Liver (tissue), 3 donors: ENCODE measurements around the gene PLG.

Source experiments
- GABPA ChIP-seq, 2 donors: IDR thresholded peaks in 1 of 2; conservative IDR thresholded peaks in 1 of 2; 2 replicates each; pipeline ENCODE4 v1.6.1; 2016; ENCODE audit warnings: antibody characterized with exemption in 2 of 2, mild to moderate bottlenecking in 1 of 2, moderate library complexity in 1 of 2
- YY1 ChIP-seq: IDR thresholded peaks from 2 replicates; pipeline ENCODE4 v1.6.1; 2016; ENCODE audit warnings: antibody characterized with exemption, mild to moderate bottlenecking
- TF ChIP-seq, protein P1 (sequence below): fragments of 150-350 bp; IDR thresholded peaks from 2 replicates; pipeline ENCODE4 v1.5.1; 2017; ENCODE audit warnings: improper control_type of control experiment, low read depth, low read length; ENCODE audit not compliant: missing input control
- TF ChIP-seq, protein P2 (sequence below): IDR thresholded peaks from 2 replicates; pipeline ENCODE4 v1.6.1; 2016; ENCODE audit warnings: antibody characterized with exemption, mild to moderate bottlenecking
- TF ChIP-seq, protein P3 (sequence below): IDR thresholded peaks from 2 replicates; pipeline ENCODE4 v1.6.1; 2016; ENCODE audit warnings: antibody characterized with exemption
- TF ChIP-seq, protein P4 (sequence below): IDR thresholded peaks from 2 replicates; pipeline ENCODE4 v1.6.1; 2016; ENCODE audit warnings: antibody characterized with exemption
- donor health status: healthy.
- donor health status: healthy.

DNA sequence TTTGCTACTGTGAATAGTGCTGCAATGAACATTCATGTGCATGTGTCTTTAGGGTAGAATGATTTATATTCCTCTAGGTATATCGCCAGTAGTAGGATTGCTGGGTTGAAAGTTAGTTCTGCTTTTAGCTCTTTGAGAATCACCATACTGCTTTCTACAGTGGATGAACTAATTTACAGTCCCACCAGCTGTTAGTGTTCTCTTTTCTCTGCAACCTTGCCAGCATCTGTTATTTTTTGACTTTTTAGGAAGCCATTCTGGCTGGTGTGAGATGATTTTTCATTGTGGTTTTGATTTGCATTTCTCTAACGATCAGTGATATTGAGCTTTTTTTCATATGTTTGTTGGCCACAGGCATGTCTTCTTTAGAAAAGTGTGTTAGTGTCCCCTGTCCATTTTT lies 40.0 kb downstream of the PLG start:
- TF ChIP-seq, protein P1, sequence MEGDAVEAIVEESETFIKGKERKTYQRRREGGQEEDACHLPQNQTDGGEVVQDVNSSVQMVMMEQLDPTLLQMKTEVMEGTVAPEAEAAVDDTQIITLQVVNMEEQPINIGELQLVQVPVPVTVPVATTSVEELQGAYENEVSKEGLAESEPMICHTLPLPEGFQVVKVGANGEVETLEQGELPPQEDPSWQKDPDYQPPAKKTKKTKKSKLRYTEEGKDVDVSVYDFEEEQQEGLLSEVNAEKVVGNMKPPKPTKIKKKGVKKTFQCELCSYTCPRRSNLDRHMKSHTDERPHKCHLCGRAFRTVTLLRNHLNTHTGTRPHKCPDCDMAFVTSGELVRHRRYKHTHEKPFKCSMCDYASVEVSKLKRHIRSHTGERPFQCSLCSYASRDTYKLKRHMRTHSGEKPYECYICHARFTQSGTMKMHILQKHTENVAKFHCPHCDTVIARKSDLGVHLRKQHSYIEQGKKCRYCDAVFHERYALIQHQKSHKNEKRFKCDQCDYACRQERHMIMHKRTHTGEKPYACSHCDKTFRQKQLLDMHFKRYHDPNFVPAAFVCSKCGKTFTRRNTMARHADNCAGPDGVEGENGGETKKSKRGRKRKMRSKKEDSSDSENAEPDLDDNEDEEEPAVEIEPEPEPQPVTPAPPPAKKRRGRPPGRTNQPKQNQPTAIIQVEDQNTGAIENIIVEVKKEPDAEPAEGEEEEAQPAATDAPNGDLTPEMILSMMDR, result no peak
- TF ChIP-seq, protein P2, sequence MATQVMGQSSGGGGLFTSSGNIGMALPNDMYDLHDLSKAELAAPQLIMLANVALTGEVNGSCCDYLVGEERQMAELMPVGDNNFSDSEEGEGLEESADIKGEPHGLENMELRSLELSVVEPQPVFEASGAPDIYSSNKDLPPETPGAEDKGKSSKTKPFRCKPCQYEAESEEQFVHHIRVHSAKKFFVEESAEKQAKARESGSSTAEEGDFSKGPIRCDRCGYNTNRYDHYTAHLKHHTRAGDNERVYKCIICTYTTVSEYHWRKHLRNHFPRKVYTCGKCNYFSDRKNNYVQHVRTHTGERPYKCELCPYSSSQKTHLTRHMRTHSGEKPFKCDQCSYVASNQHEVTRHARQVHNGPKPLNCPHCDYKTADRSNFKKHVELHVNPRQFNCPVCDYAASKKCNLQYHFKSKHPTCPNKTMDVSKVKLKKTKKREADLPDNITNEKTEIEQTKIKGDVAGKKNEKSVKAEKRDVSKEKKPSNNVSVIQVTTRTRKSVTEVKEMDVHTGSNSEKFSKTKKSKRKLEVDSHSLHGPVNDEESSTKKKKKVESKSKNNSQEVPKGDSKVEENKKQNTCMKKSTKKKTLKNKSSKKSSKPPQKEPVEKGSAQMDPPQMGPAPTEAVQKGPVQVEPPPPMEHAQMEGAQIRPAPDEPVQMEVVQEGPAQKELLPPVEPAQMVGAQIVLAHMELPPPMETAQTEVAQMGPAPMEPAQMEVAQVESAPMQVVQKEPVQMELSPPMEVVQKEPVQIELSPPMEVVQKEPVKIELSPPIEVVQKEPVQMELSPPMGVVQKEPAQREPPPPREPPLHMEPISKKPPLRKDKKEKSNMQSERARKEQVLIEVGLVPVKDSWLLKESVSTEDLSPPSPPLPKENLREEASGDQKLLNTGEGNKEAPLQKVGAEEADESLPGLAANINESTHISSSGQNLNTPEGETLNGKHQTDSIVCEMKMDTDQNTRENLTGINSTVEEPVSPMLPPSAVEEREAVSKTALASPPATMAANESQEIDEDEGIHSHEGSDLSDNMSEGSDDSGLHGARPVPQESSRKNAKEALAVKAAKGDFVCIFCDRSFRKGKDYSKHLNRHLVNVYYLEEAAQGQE, result no peak
- TF ChIP-seq GABPA (IDR thresholded peaks at IDR 0.05 in 1 of 2, conservative IDR thresholded peaks at IDR 0.05 in 1 of 2) (no peak), YY1 (no peak)
- TF ChIP-seq, protein P3, sequence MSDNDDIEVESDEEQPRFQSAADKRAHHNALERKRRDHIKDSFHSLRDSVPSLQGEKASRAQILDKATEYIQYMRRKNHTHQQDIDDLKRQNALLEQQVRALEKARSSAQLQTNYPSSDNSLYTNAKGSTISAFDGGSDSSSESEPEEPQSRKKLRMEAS, result no peak
- TF ChIP-seq, protein P4, sequence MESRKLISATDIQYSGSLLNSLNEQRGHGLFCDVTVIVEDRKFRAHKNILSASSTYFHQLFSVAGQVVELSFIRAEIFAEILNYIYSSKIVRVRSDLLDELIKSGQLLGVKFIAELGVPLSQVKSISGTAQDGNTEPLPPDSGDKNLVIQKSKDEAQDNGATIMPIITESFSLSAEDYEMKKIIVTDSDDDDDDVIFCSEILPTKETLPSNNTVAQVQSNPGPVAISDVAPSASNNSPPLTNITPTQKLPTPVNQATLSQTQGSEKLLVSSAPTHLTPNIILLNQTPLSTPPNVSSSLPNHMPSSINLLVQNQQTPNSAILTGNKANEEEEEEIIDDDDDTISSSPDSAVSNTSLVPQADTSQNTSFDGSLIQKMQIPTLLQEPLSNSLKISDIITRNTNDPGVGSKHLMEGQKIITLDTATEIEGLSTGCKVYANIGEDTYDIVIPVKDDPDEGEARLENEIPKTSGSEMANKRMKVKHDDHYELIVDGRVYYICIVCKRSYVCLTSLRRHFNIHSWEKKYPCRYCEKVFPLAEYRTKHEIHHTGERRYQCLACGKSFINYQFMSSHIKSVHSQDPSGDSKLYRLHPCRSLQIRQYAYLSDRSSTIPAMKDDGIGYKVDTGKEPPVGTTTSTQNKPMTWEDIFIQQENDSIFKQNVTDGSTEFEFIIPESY, result no peak
